ENCODE data around the gene SCNM1.
A peak's percentile ranks its signal among the peaks of the same experiment; 100 is the strongest.
"Not testable (repeated sequence)": the region's sequence is repeated elsewhere in the genome, so short reads cannot be mapped to it uniquely, and the experiment has no call there.

SCNM1 gene

GRCh38 chr1:151192047-151192446, 26.1 kb downstream of the SCNM1 start:
- Histone ChIP-seq H3K27me3 (ENCODE audit: control insufficient read depth in 2 of 2, insufficient read depth in 2 of 2, low read length in 2 of 2) (no peaks in the 10 kb centered on the region), H3K4me3 (ENCODE audit: low read length in 2 of 2) (no peak overlapping the region), H3K27ac (ENCODE audit: low read depth in 2 of 2, low read length in 2 of 2) (no peak overlapping the region), H3K9ac (ENCODE audit: low read depth in 1 of 2, low read length in 2 of 2) (no peak overlapping the region), H3K4me1 (ENCODE audit: control insufficient read depth in 2 of 2, insufficient read depth in 2 of 2, low read length in 2 of 2) (peaks cover 10% of the 10 kb centered on the region in 2 donors), H3K36me3 (ENCODE audit: control insufficient read depth in 2 of 2, insufficient read depth in 2 of 2, low read length in 2 of 2) (no peaks in the 10 kb centered on the region), H3K9me3 (ENCODE audit: control insufficient read depth in 2 of 2, low read length in 2 of 2) (no peaks in the 10 kb centered on the region)

- Histone ChIP-seq H3K9me3 (ENCODE audit: control insufficient read depth in 2 of 2, low read length in 2 of 2) (no peaks in the 10 kb centered on the region), H3K27ac (ENCODE audit: low read depth in 2 of 2, low read length in 2 of 2) (no peak overlapping the region), H3K9ac (ENCODE audit: low read depth in 1 of 2, low read length in 2 of 2) (no peak overlapping the region), H3K4me3 (ENCODE audit: low read length in 2 of 2) (no peak overlapping the region), H3K4me1 (ENCODE audit: control insufficient read depth in 2 of 2, insufficient read depth in 2 of 2, low read length in 2 of 2) (peaks cover 13 to 15% of the 10 kb centered on the region in 2 donors), H3K36me3 (ENCODE audit: control insufficient read depth in 2 of 2, insufficient read depth in 2 of 2, low read length in 2 of 2) (no peaks in the 10 kb centered on the region), H3K27me3 (ENCODE audit: control insufficient read depth in 2 of 2, insufficient read depth in 2 of 2, low read length in 2 of 2) (no peaks in the 10 kb centered on the region)
Observed at GRCh38 chr1:151193304-151193703, 27.4 kb downstream of the SCNM1 start.

DNA sequence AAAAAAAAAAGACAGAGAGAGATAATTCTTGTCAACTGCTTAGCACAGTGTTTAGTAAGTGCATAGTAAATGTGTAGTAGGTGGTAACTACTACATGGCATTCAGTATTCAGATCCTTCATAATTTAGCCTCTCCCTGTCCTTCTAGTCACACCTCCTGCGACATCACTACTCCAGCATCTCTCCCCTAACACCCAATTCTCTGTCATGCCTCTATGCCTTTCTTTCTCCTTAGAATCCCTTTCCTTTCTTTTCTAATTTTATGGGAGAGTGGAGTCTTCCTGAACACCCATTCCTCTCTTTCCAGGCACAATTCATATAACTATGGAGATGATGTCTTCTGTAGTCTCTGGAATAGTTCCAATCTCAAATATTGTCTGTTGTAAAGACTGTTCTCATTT, 27.9 kb downstream of the SCNM1 start:
- peaks cover 7 to 12% of the 10 kb centered on the region in 2 donors for H3K4me1 ChIP-seq (ENCODE audit: control insufficient read depth in 2 of 2, insufficient read depth in 2 of 2, low read length in 2 of 2)
- peak overlapping the region in 1 of 2 donors; percentile 33 for H3K27ac ChIP-seq (ENCODE audit: low read depth in 2 of 2, low read length in 2 of 2)
- peak overlapping the region in 1 of 2 donors; percentile 61 for H3K4me3 ChIP-seq (ENCODE audit: low read length in 2 of 2)
- H3K36me3 ChIP-seq (ENCODE audit: control insufficient read depth in 2 of 2, insufficient read depth in 2 of 2, low read length in 2 of 2): no peaks in the 10 kb centered on the region
- H3K9ac ChIP-seq (ENCODE audit: low read depth in 1 of 2, low read length in 2 of 2): peak overlapping the region in 1 of 2 donors; percentile 14
- no peaks in the 10 kb centered on the region for H3K27me3 ChIP-seq (ENCODE audit: control insufficient read depth in 2 of 2, insufficient read depth in 2 of 2, low read length in 2 of 2)
- H3K9me3 ChIP-seq (ENCODE audit: control insufficient read depth in 2 of 2, low read length in 2 of 2): no peaks in the 10 kb centered on the region

- H3K4me3 ChIP-seq (ENCODE audit: low read length in 2 of 2): peak overlapping the region; percentile 57 to 61
- H3K27ac ChIP-seq (ENCODE audit: low read depth in 2 of 2, low read length in 2 of 2): peak overlapping the region; percentile 52 to 82
- not testable (repeated sequence) for H3K36me3 ChIP-seq (ENCODE audit: control insufficient read depth in 2 of 2, insufficient read depth in 2 of 2, low read length in 2 of 2); H3K9me3 ChIP-seq (ENCODE audit: control insufficient read depth in 2 of 2, low read length in 2 of 2); H3K27me3 ChIP-seq (ENCODE audit: control insufficient read depth in 2 of 2, insufficient read depth in 2 of 2, low read length in 2 of 2)
- peaks cover 11 to 14% of the 10 kb centered on the region in 2 donors for H3K4me1 ChIP-seq (ENCODE audit: control insufficient read depth in 2 of 2, insufficient read depth in 2 of 2, low read length in 2 of 2)
- H3K9ac ChIP-seq (ENCODE audit: low read depth in 1 of 2, low read length in 2 of 2): peak overlapping the region in 1 of 2 donors; percentile 59
Observed at GRCh38 chr1:151194894-151195594, 29.1 kb downstream of the SCNM1 start.

GRCh38 chr1:151196292-151196800, 30.4 kb downstream of the SCNM1 start:
- peaks cover 15 to 16% of the 10 kb centered on the region in 2 donors for H3K4me1 ChIP-seq (ENCODE audit: control insufficient read depth in 2 of 2, insufficient read depth in 2 of 2, low read length in 2 of 2)
- H3K9ac ChIP-seq (ENCODE audit: low read depth in 1 of 2, low read length in 2 of 2): peak overlapping the region; percentile 44 to 62
- H3K27ac ChIP-seq (ENCODE audit: low read depth in 2 of 2, low read length in 2 of 2): peak overlapping the region; percentile 64 to 82
- no peaks in the 10 kb centered on the region for H3K27me3 ChIP-seq (ENCODE audit: control insufficient read depth in 2 of 2, insufficient read depth in 2 of 2, low read length in 2 of 2)
- no peaks in the 10 kb centered on the region for H3K36me3 ChIP-seq (ENCODE audit: control insufficient read depth in 2 of 2, insufficient read depth in 2 of 2, low read length in 2 of 2)
- H3K4me3 ChIP-seq (ENCODE audit: low read length in 2 of 2): peak overlapping the region; percentile 55 to 61
- no peaks in the 10 kb centered on the region for H3K9me3 ChIP-seq (ENCODE audit: control insufficient read depth in 2 of 2, low read length in 2 of 2)

- Histone ChIP-seq H3K36me3 (ENCODE audit: control insufficient read depth in 2 of 2, insufficient read depth in 2 of 2, low read length in 2 of 2) (peaks cover 0 to 3% of the 10 kb centered on the region in 2 donors), H3K27me3 (ENCODE audit: control insufficient read depth in 2 of 2, insufficient read depth in 2 of 2, low read length in 2 of 2) (no peaks in the 10 kb centered on the region), H3K4me1 (ENCODE audit: control insufficient read depth in 2 of 2, insufficient read depth in 2 of 2, low read length in 2 of 2) (peaks cover 19% of the 10 kb centered on the region in 2 donors), H3K9me3 (ENCODE audit: control insufficient read depth in 2 of 2, low read length in 2 of 2) (no peaks in the 10 kb centered on the region), H3K4me3 (ENCODE audit: low read length in 2 of 2) (peak overlapping the region; percentile 86 to 97), H3K9ac (ENCODE audit: low read depth in 1 of 2, low read length in 2 of 2) (peak overlapping the region; percentile 94 to 96), H3K27ac (ENCODE audit: low read depth in 2 of 2, low read length in 2 of 2) (peak overlapping the region; percentile 92 to 93)
Observed at GRCh38 chr1:151197863-151198253, 31.9 kb downstream of the SCNM1 start.

- H3K9ac ChIP-seq (ENCODE audit: low read depth in 1 of 2, low read length in 2 of 2): peak within 1 kb of the TSS; percentile 94 to 96
- H3K4me1 ChIP-seq (ENCODE audit: control insufficient read depth in 2 of 2, insufficient read depth in 2 of 2, low read length in 2 of 2): peaks cover 19% of the 10 kb centered on the region in 2 donors
- no peaks in the 10 kb centered on the region for H3K27me3 ChIP-seq (ENCODE audit: control insufficient read depth in 2 of 2, insufficient read depth in 2 of 2, low read length in 2 of 2)
- H3K9me3 ChIP-seq (ENCODE audit: control insufficient read depth in 2 of 2, low read length in 2 of 2): no peaks in the 10 kb centered on the region
- H3K4me3 ChIP-seq (ENCODE audit: low read length in 2 of 2): peak within 1 kb of the TSS; percentile 86 to 97
- H3K27ac ChIP-seq (ENCODE audit: low read depth in 2 of 2, low read length in 2 of 2): peak within 1 kb of the TSS; percentile 92 to 93
- peaks cover 0 to 5% of the 10 kb centered on the region in 2 donors for H3K36me3 ChIP-seq (ENCODE audit: control insufficient read depth in 2 of 2, insufficient read depth in 2 of 2, low read length in 2 of 2)
Observed at GRCh38 chr1:151198254-151199127, 32.5 kb downstream of the SCNM1 start, which contains the start of gene PIP5K1A. TSS of gene PIP5K1A (plus strand) at chr1:151198552. CDS start at chr1:151198997, 445 bp downstream.

- Histone ChIP-seq H3K4me3 (ENCODE audit: low read length in 2 of 2) (peak overlapping the region; percentile 86 to 97), H3K4me1 (ENCODE audit: control insufficient read depth in 2 of 2, insufficient read depth in 2 of 2, low read length in 2 of 2) (peaks cover 19% of the 10 kb centered on the region in 2 donors), H3K9me3 (ENCODE audit: control insufficient read depth in 2 of 2, low read length in 2 of 2) (no peaks in the 10 kb centered on the region), H3K27me3 (ENCODE audit: control insufficient read depth in 2 of 2, insufficient read depth in 2 of 2, low read length in 2 of 2) (no peaks in the 10 kb centered on the region), H3K9ac (ENCODE audit: low read depth in 1 of 2, low read length in 2 of 2) (peak overlapping the region; percentile 94 to 96), H3K36me3 (ENCODE audit: control insufficient read depth in 2 of 2, insufficient read depth in 2 of 2, low read length in 2 of 2) (peaks cover 0 to 5% of the 10 kb centered on the region in 2 donors), H3K27ac (ENCODE audit: low read depth in 2 of 2, low read length in 2 of 2) (peak overlapping the region; percentile 92 to 93)
Observed at GRCh38 chr1:151199873-151200581, 34.1 kb downstream of the SCNM1 start.

GRCh38 chr1:151205381-151205965, 39.5 kb downstream of the SCNM1 start:
- not testable (repeated sequence) for H3K27ac ChIP-seq (ENCODE audit: low read depth in 2 of 2, low read length in 2 of 2); H3K27me3 ChIP-seq (ENCODE audit: control insufficient read depth in 2 of 2, insufficient read depth in 2 of 2, low read length in 2 of 2); H3K4me3 ChIP-seq (ENCODE audit: low read length in 2 of 2); H3K36me3 ChIP-seq (ENCODE audit: control insufficient read depth in 2 of 2, insufficient read depth in 2 of 2, low read length in 2 of 2); H3K9ac ChIP-seq (ENCODE audit: low read depth in 1 of 2, low read length in 2 of 2); H3K4me1 ChIP-seq (ENCODE audit: control insufficient read depth in 2 of 2, insufficient read depth in 2 of 2, low read length in 2 of 2); H3K9me3 ChIP-seq (ENCODE audit: control insufficient read depth in 2 of 2, low read length in 2 of 2)

All from mucosa of rectum (tissue), 2 donors.